HFFc6 (cell line): ENCODE results near the gene PDE8B. TPM values are rescaled to one million over a fixed set of nuclear protein-coding genes. Genes with fewer than 3 reads are reported as not detected.

Experiments used
- DNase-seq: peaks from one replicate; pipeline ENCODE4 v3.0.0-alpha.2; 2018
- H3K27ac Mint-ChIP-seq: 2 replicates; pipeline ENCODE4 v1.8.0; 2020; ENCODE audit warnings: mild to moderate bottlenecking, mixed read lengths
- H3K27me3 Mint-ChIP-seq: 2 replicates; pipeline ENCODE4 v1.8.0; 2021; ENCODE audit warnings: mild to moderate bottlenecking, moderate library complexity, mixed read lengths; ENCODE audit not compliant: insufficient read depth
- H3K36me3 Mint-ChIP-seq: 2 replicates; pipeline ENCODE4 v1.8.0; 2021; ENCODE audit warnings: low read depth, mixed read lengths
- H3K4me1 Mint-ChIP-seq: 2 replicates; pipeline ENCODE4 v1.8.0; 2020; ENCODE audit warnings: low read depth, mixed read lengths
- H3K4me3 Mint-ChIP-seq: 2 replicates; pipeline ENCODE4 v1.8.0; 2020; ENCODE audit warnings: mild to moderate bottlenecking, moderate library complexity, mixed read lengths
- H3K9me3 Mint-ChIP-seq: 2 replicates; pipeline ENCODE4 v1.8.0; 2020; ENCODE audit warnings: mild to moderate bottlenecking, mixed read lengths
- CTCF ChIP-seq: fragments of 200-600 bp; sonication (generic); IDR thresholded peaks from 2 replicates; pipeline ENCODE4 v1.5.0; 2021; ENCODE audit warnings: antibody characterized with exemption, mild to moderate bottlenecking
- total RNA-seq, 6 experiments: library from RNA; stranded (reverse); fragmentation: NEBNext Ultra II Directional; extraction: Animal tissue kit (Norgen Biotek cat#: 25700); gene quantifications; 2 replicates in 1 of 6; 3 replicates in 5 of 6; pipeline ENCODE4 v1.2.3, GENCODE V29; 2021

PDE8B gene
- total RNA-seq, 6 experiments from 2014 or later, result 0.14 TPM; not detected in 5

GRCh38 chr5:77306531-77306930 lies 96.1 kb downstream of the PDE8B start:
- no peaks in the 10 kb centered on the region for H3K36me3 Mint-ChIP-seq
- H3K27ac Mint-ChIP-seq, result peak overlapping the region; percentile 25; the same call in 1 of the 2 replicates
- no peak for DNase-seq
- H3K27me3 Mint-ChIP-seq, result peaks cover 3% of the 10 kb centered on the region; the same call in 1 of the 2 replicates
- H3K9me3 Mint-ChIP-seq, result no peaks in the 10 kb centered on the region
- peaks cover 51% of the 10 kb centered on the region for H3K4me1 Mint-ChIP-seq
- no peak overlapping the region for H3K4me3 Mint-ChIP-seq
- TF ChIP-seq CTCF, result no peak

- Mint-ChIP-seq H3K4me1 (peaks cover 48% of the 10 kb centered on the region), H3K4me3 (no peak overlapping the region), H3K9me3 (no peaks in the 10 kb centered on the region), H3K36me3 (no peaks in the 10 kb centered on the region), H3K27me3 (peaks cover 3% of the 10 kb centered on the region; the same call in 1 of the 2 replicates), H3K27ac (peak overlapping the region; percentile 10; the same call in 1 of the 2 replicates)
- no peak for TF ChIP-seq CTCF
- DNase-seq, result no peak
These were observed 97.9 kb downstream of the PDE8B start for GRCh38 chr5:77308154-77308960.

- Mint-ChIP-seq H3K4me1 (peaks cover 48% of the 10 kb centered on the region), H3K36me3 (no peaks in the 10 kb centered on the region), H3K27ac (no peak overlapping the region), H3K9me3 (no peaks in the 10 kb centered on the region), H3K27me3 (peaks cover 3% of the 10 kb centered on the region; the same call in 1 of the 2 replicates), H3K4me3 (no peak overlapping the region)
- no peak for TF ChIP-seq CTCF
- DNase-seq, result no peak
These were observed 98.7 kb downstream of the PDE8B start for GRCh38 chr5:77309140-77309539.

GRCh38 chr5:77310494-77311213 lies 100.2 kb downstream of the PDE8B start:
- H3K27ac Mint-ChIP-seq, result no peak overlapping the region
- H3K9me3 Mint-ChIP-seq, result no peaks in the 10 kb centered on the region
- no peaks in the 10 kb centered on the region for H3K36me3 Mint-ChIP-seq
- H3K4me3 Mint-ChIP-seq, result no peak overlapping the region
- no peak for TF ChIP-seq CTCF
- no peak for DNase-seq
- H3K27me3 Mint-ChIP-seq, result peaks cover 5% of the 10 kb centered on the region
- peaks cover 35% of the 10 kb centered on the region for H3K4me1 Mint-ChIP-seq

- no peaks in the 10 kb centered on the region for H3K9me3 Mint-ChIP-seq
- DNase-seq, result no peak
- no peak overlapping the region for H3K27ac Mint-ChIP-seq
- peaks cover 5% of the 10 kb centered on the region for H3K27me3 Mint-ChIP-seq
- H3K4me1 Mint-ChIP-seq, result peaks cover 30% of the 10 kb centered on the region
- peak; percentile 21; the same call in 1 of the 2 replicates for TF ChIP-seq CTCF
- H3K4me3 Mint-ChIP-seq, result no peak overlapping the region
- H3K36me3 Mint-ChIP-seq, result no peaks in the 10 kb centered on the region
These were observed 100.7 kb downstream of the PDE8B start for GRCh38 chr5:77311214-77311571.
